Measurements from ENCODE around the gene PRR33.
A peak's percentile ranks its signal among the peaks of the same experiment; 100 is the strongest.

PRR33 gene

GRCh38 chr11:1845095-1845429, 46.6 kb downstream of the PRR33 start:
- Histone ChIP-seq H3K36me3 (ENCODE audit: insufficient read depth, insufficient read length, low read length) (no peaks in the 10 kb centered on the region), H3K27me3 (ENCODE audit: insufficient read depth, insufficient read length) (no peaks in the 10 kb centered on the region), H3K9ac (ENCODE audit: insufficient read length, low read depth) (no peak overlapping the region), H3K9me3 (ENCODE audit: insufficient read depth, low read length) (no peaks in the 10 kb centered on the region), H3K4me1 (ENCODE audit: insufficient read depth, insufficient read length) (peaks cover 6% of the 10 kb centered on the region), H3K4me3 (ENCODE audit: insufficient read length, low read depth) (no peak overlapping the region)
- DNase-seq (ENCODE audit: low read depth, low spot score), result no peak
- TF ChIP-seq SUZ12 (IDR thresholded peaks at IDR 0.05; ENCODE audit: extremely low read depth, insufficient read depth, insufficient read length) (no peak), ZNF274 (IDR thresholded peaks at IDR 0.05; ENCODE audit: low read depth, low read length) (no peak), YY1 (IDR thresholded peaks at IDR 0.05; ENCODE audit: insufficient read depth, insufficient read length) (no peak)

- DNase-seq (ENCODE audit: low read depth, low spot score), result no peak
- TF ChIP-seq ZNF274 (IDR thresholded peaks at IDR 0.05; ENCODE audit: low read depth, low read length), result no peak
- no peak for TF ChIP-seq SUZ12 (IDR thresholded peaks at IDR 0.05; ENCODE audit: extremely low read depth, insufficient read depth, insufficient read length)
- TF ChIP-seq YY1 (IDR thresholded peaks at IDR 0.05; ENCODE audit: insufficient read depth, insufficient read length), result no peak
- no peak overlapping the region for H3K4me3 ChIP-seq (ENCODE audit: insufficient read length, low read depth)
- no peaks in the 10 kb centered on the region for H3K36me3 ChIP-seq (ENCODE audit: insufficient read depth, insufficient read length, low read length)
- no peaks in the 10 kb centered on the region for H3K9me3 ChIP-seq (ENCODE audit: insufficient read depth, low read length)
- peak overlapping the region; percentile 34 for H3K9ac ChIP-seq (ENCODE audit: insufficient read length, low read depth)
- H3K27me3 ChIP-seq (ENCODE audit: insufficient read depth, insufficient read length), result no peaks in the 10 kb centered on the region
- peaks cover 2% of the 10 kb centered on the region for H3K4me1 ChIP-seq (ENCODE audit: insufficient read depth, insufficient read length)
Measured at GRCh38 chr11:1844221-1845094, 47.2 kb downstream of the PRR33 start.

GRCh38 chr11:1843796-1844195, 47.9 kb downstream of the PRR33 start:
- H3K9ac ChIP-seq (ENCODE audit: insufficient read length, low read depth), result no peak overlapping the region
- no peak overlapping the region for H3K4me3 ChIP-seq (ENCODE audit: insufficient read length, low read depth)
- no peak for TF ChIP-seq YY1 (IDR thresholded peaks at IDR 0.05; ENCODE audit: insufficient read depth, insufficient read length)
- TF ChIP-seq ZNF274 (IDR thresholded peaks at IDR 0.05; ENCODE audit: low read depth, low read length), result no peak
- TF ChIP-seq SUZ12 (IDR thresholded peaks at IDR 0.05; ENCODE audit: extremely low read depth, insufficient read depth, insufficient read length), result no peak
- DNase-seq (ENCODE audit: low read depth, low spot score), result no peak
- H3K9me3 ChIP-seq (ENCODE audit: insufficient read depth, low read length), result no peaks in the 10 kb centered on the region
- peaks cover 2% of the 10 kb centered on the region for H3K4me1 ChIP-seq (ENCODE audit: insufficient read depth, insufficient read length)
- H3K36me3 ChIP-seq (ENCODE audit: insufficient read depth, insufficient read length, low read length), result no peaks in the 10 kb centered on the region
- H3K27me3 ChIP-seq (ENCODE audit: insufficient read depth, insufficient read length), result no peaks in the 10 kb centered on the region

GRCh38 chr11:1843098-1843473, 48.6 kb downstream of the PRR33 start:
- H3K36me3 ChIP-seq (ENCODE audit: insufficient read depth, insufficient read length, low read length), result no peaks in the 10 kb centered on the region
- H3K27me3 ChIP-seq (ENCODE audit: insufficient read depth, insufficient read length), result no peaks in the 10 kb centered on the region

GRCh38 chr11:1842149-1843097, 49.3 kb downstream of the PRR33 start:
- no peak for TF ChIP-seq SUZ12 (IDR thresholded peaks at IDR 0.05; ENCODE audit: extremely low read depth, insufficient read depth, insufficient read length)
- no peak for TF ChIP-seq ZNF274 (IDR thresholded peaks at IDR 0.05; ENCODE audit: low read depth, low read length)
- TF ChIP-seq YY1 (IDR thresholded peaks at IDR 0.05; ENCODE audit: insufficient read depth, insufficient read length), result no peak
- Histone ChIP-seq H3K9ac (ENCODE audit: insufficient read length, low read depth) (no peak overlapping the region), H3K4me1 (ENCODE audit: insufficient read depth, insufficient read length) (peaks cover 9% of the 10 kb centered on the region), H3K27me3 (ENCODE audit: insufficient read depth, insufficient read length) (no peaks in the 10 kb centered on the region), H3K4me3 (ENCODE audit: insufficient read length, low read depth) (no peak overlapping the region), H3K9me3 (ENCODE audit: insufficient read depth, low read length) (no peaks in the 10 kb centered on the region), H3K36me3 (ENCODE audit: insufficient read depth, insufficient read length, low read length) (no peaks in the 10 kb centered on the region)
- no peak for DNase-seq (ENCODE audit: low read depth, low spot score)

More at GRCh38 chr11:1843098-1843473, 48.6 kb downstream of the PRR33 start:
- H3K9ac ChIP-seq (ENCODE audit: insufficient read length, low read depth), result no peak overlapping the region
- no peak for TF ChIP-seq YY1 (IDR thresholded peaks at IDR 0.05; ENCODE audit: insufficient read depth, insufficient read length)
- TF ChIP-seq ZNF274 (IDR thresholded peaks at IDR 0.05; ENCODE audit: low read depth, low read length), result no peak
- TF ChIP-seq SUZ12 (IDR thresholded peaks at IDR 0.05; ENCODE audit: extremely low read depth, insufficient read depth, insufficient read length), result no peak
- H3K9me3 ChIP-seq (ENCODE audit: insufficient read depth, low read length), result no peaks in the 10 kb centered on the region
- no peak for DNase-seq (ENCODE audit: low read depth, low spot score)
- H3K4me1 ChIP-seq (ENCODE audit: insufficient read depth, insufficient read length), result peaks cover 5% of the 10 kb centered on the region
- no peak overlapping the region for H3K4me3 ChIP-seq (ENCODE audit: insufficient read length, low read depth)

GRCh38 chr11:1841511-1842148, 50.1 kb downstream of the PRR33 start:
- Histone ChIP-seq H3K9me3 (ENCODE audit: insufficient read depth, low read length) (no peaks in the 10 kb centered on the region), H3K36me3 (ENCODE audit: insufficient read depth, insufficient read length, low read length) (no peaks in the 10 kb centered on the region), H3K27me3 (ENCODE audit: insufficient read depth, insufficient read length) (no peaks in the 10 kb centered on the region), H3K9ac (ENCODE audit: insufficient read length, low read depth) (no peak overlapping the region), H3K4me3 (ENCODE audit: insufficient read length, low read depth) (no peak overlapping the region), H3K4me1 (ENCODE audit: insufficient read depth, insufficient read length) (peaks cover 9% of the 10 kb centered on the region)
- no peak for DNase-seq (ENCODE audit: low read depth, low spot score)
- TF ChIP-seq SUZ12 (IDR thresholded peaks at IDR 0.05; ENCODE audit: extremely low read depth, insufficient read depth, insufficient read length) (no peak), YY1 (IDR thresholded peaks at IDR 0.05; ENCODE audit: insufficient read depth, insufficient read length) (no peak), ZNF274 (IDR thresholded peaks at IDR 0.05; ENCODE audit: low read depth, low read length) (no peak)
